SK-N-SH (cell line): ENCODE measurements around the gene EAF2. TPM values are rescaled to one million over a fixed set of nuclear protein-coding genes. Genes with fewer than 3 reads are reported as not detected.

Experiments used
- CTCF ChIA-PET: fragments of 300-600, 350-600 bp; formaldehyde crosslinking; extraction: SDS; loops from one replicate; lab custom pipeline; 2021; lab: Yijun Ruan, JAX
- POLR2A ChIA-PET: fragments of 350-600 bp; sonication (Branson Sonifier 250); formaldehyde crosslinking; extraction: SDS; loops from one replicate; lab custom pipeline; 2020; ENCODE audit warnings: antibody characterized with exemption, inconsistent platforms; lab: Yijun Ruan, JAX
- DNase-seq: peaks from one replicate; pipeline ENCODE4 v3.0.0; 2012
- H2AFZ ChIP-seq: fragments of 200-600 bp; sonication (generic); 2 replicates; pipeline ENCODE4 v1.8.1; 2016; ENCODE audit warnings: antibody characterized with exemption, mild to moderate bottlenecking, low read depth
- H3F3A ChIP-seq: fragments of 200-600 bp; sonication (generic); replicated peaks from 2 replicates; pipeline ENCODE3; 2016; ENCODE audit warnings: antibody characterized with exemption, mild to moderate bottlenecking; ENCODE audit not compliant: insufficient read depth
- H3K27ac ChIP-seq, 2 experiments: fragments of 200-500 bp in 1 of 2; fragments of 200-600 bp in 1 of 2; sonication (Bioruptor generic) in 1 of 2; sonication (generic), shearing (Covaris generic) in 1 of 2; 2 replicates each; pipeline versions ENCODE4 v1.5.1 to v1.6.1; 2014 to 2016; ENCODE audit warnings: low read depth in 2 of 2, inconsistent platforms in 1 of 2, low read length in 1 of 2, mild to moderate bottlenecking in 1 of 2, mixed read lengths in 1 of 2
- H3K27me3 ChIP-seq: fragments of 200-600 bp; sonication (generic), shearing (Covaris generic); 2 replicates; pipeline ENCODE4 v1.6.1; 2016; ENCODE audit warnings: mixed run types; ENCODE audit not compliant: insufficient read depth
- H3K36me3 ChIP-seq, 2 experiments: fragments of 200-500 bp in 1 of 2; fragments of 200-600 bp in 1 of 2; sonication (Bioruptor generic) in 1 of 2; sonication (generic) in 1 of 2; replicated peaks in 1 of 2; 2 replicates each; pipeline versions ENCODE3 to v1.5.1; 2014 to 2016; ENCODE audit warnings: low read length in 1 of 2, mild to moderate bottlenecking in 1 of 2; ENCODE audit not compliant: insufficient read depth in 2 of 2, control insufficient read depth in 1 of 2
- H3K4me1 ChIP-seq, 2 experiments: fragments of 200-500 bp in 1 of 2; fragments of 200-600 bp in 1 of 2; sonication (Bioruptor generic) in 1 of 2; sonication (generic), shearing (Covaris generic) in 1 of 2; 2 replicates each; pipeline versions ENCODE4 v1.5.1 to v1.6.1; 2014 to 2016; ENCODE audit warnings: low read depth in 1 of 2, low read length in 1 of 2, mixed run types in 1 of 2; ENCODE audit not compliant: insufficient read depth in 2 of 2, control insufficient read depth in 1 of 2
- H3K4me2 ChIP-seq: fragments of 200-600 bp; sonication (generic), shearing (Covaris generic); 2 replicates; pipeline ENCODE4 v1.6.1; 2017; ENCODE audit warnings: mixed run types
- H3K4me3 ChIP-seq, 2 experiments: fragments of 200-500 bp in 1 of 2; fragments of 200-600 bp in 1 of 2; sonication (Bioruptor generic) in 1 of 2; sonication (generic), shearing (Covaris generic) in 1 of 2; 2 replicates each; pipeline versions ENCODE4 v1.5.1 to v1.8.1; 2014 to 2016; ENCODE audit warnings: low read depth in 2 of 2, inconsistent platforms in 1 of 2, low read length in 1 of 2, mild to moderate bottlenecking in 1 of 2, mixed read lengths in 1 of 2, moderate library complexity in 1 of 2
- H3K79me2 ChIP-seq: fragments of 200-600 bp; sonication (generic); 2 replicates; pipeline ENCODE4 v1.8.1; 2017; ENCODE audit warnings: mild to moderate bottlenecking; ENCODE audit not compliant: insufficient read depth
- H3K9ac ChIP-seq: fragments of 200-600 bp; sonication (generic); 2 replicates; pipeline ENCODE4 v1.6.1; 2017; ENCODE audit warnings: mixed run types
- H3K9me2 ChIP-seq: fragments of 200-600 bp; sonication (generic); 2 replicates; pipeline ENCODE4 v1.6.1; 2017; ENCODE audit warnings: mixed run types
- H3K9me3 ChIP-seq: fragments of 200-600 bp; sonication (generic); 2 replicates; pipeline ENCODE4 v1.6.1; 2017; ENCODE audit warnings: mixed run types, mild to moderate bottlenecking, moderate library complexity
- H4K20me1 ChIP-seq: fragments of 200-600 bp; sonication (generic); 2 replicates; pipeline ENCODE4 v1.6.1; 2017; ENCODE audit warnings: mild to moderate bottlenecking, mixed run types; ENCODE audit not compliant: insufficient read depth
- CHD2 ChIP-seq: fragments of 150-350 bp; IDR thresholded peaks from 2 replicates; pipeline ENCODE4 v1.6.1; 2018; ENCODE audit warnings: low read length; ENCODE audit not compliant: partially characterized antibody
- ELF1 ChIP-seq: IDR thresholded peaks from 2 replicates; pipeline ENCODE4 v1.4.0; 2012
- EP300 ChIP-seq, 2 experiments: IDR thresholded peaks; 2 replicates each; pipeline versions ENCODE4 v1.4.0 to v1.6.1; 2012; ENCODE audit warnings: borderline replicate concordance in 1 of 2, low read depth in 1 of 2, low read length in 1 of 2
- FOXM1 ChIP-seq: IDR thresholded peaks from 2 replicates; pipeline ENCODE4 v1.4.0; 2012; ENCODE audit warnings: low read depth, mild to moderate bottlenecking
- GATA2 ChIP-seq: sonication (generic); formaldehyde crosslinking; IDR thresholded peaks from 2 replicates; pipeline ENCODE4 v1.5.0; 2020; ENCODE audit warnings: mild to moderate bottlenecking, missing genetic modification reagents
- JUND ChIP-seq: IDR thresholded peaks from 2 replicates; pipeline ENCODE4 v1.4.0; 2012
- MAX ChIP-seq: IDR thresholded peaks from 2 replicates; pipeline ENCODE4 v1.4.0; 2012; ENCODE audit warnings: low read depth
- MXI1 ChIP-seq: IDR thresholded peaks from 2 replicates; pipeline ENCODE4 v1.6.1; 2012; ENCODE audit warnings: mild to moderate bottlenecking, low read depth, low read length, improper control_type of control experiment
- PBX3 ChIP-seq: IDR thresholded peaks from 2 replicates; pipeline ENCODE4; 2012
- POLR2AphosphoS5 ChIP-seq: IDR thresholded peaks from 2 replicates; pipeline ENCODE4 v1.6.1; 2012; ENCODE audit warnings: low read depth, low read length
- RAD21 ChIP-seq: IDR thresholded peaks from 2 replicates; pipeline ENCODE4 v1.6.1; 2012; ENCODE audit warnings: mild to moderate bottlenecking, low read length
- RCOR1 ChIP-seq: fragments of 150-350 bp; IDR thresholded peaks from 2 replicates; pipeline ENCODE4 v1.6.1; 2017; ENCODE audit warnings: antibody characterized with exemption, low read length
- REST ChIP-seq: IDR thresholded peaks from 2 replicates; pipeline ENCODE4 v1.6.1; 2012; ENCODE audit warnings: mild to moderate bottlenecking, low read depth, low read length, moderate library complexity
- RFX5 ChIP-seq: IDR thresholded peaks from 2 replicates; pipeline ENCODE4 v1.6.1; 2012; ENCODE audit warnings: mild to moderate bottlenecking, improper control_type of control experiment, low read length
- RXRA ChIP-seq: IDR thresholded peaks from 2 replicates; pipeline ENCODE4 v1.4.0; 2012; ENCODE audit warnings: low read depth, mild to moderate bottlenecking, borderline replicate concordance
- SMC3 ChIP-seq: IDR thresholded peaks from 2 replicates; pipeline ENCODE4 v1.6.1; 2012; ENCODE audit warnings: low read depth, low read length, improper control_type of control experiment
- TCF12 ChIP-seq: IDR thresholded peaks from 2 replicates; pipeline ENCODE4 v1.4.0; 2012
- YY1 ChIP-seq: IDR thresholded peaks from 2 replicates; pipeline ENCODE4 v1.4.0; 2012; ENCODE audit warnings: low read depth, mild to moderate bottlenecking
- ZBTB33 ChIP-seq: IDR thresholded peaks from 2 replicates; pipeline ENCODE4 v1.4.0; 2012; ENCODE audit warnings: low read depth, borderline replicate concordance
- WGBS: methylation state at CpG from one replicate; pipeline ENCODE4 v1.1.6; 2017; ENCODE audit warnings: low lambda C conversion rate; 5-methylcytosine and 5-hydroxymethylcytosine counted together
- polyA plus RNA-seq, 3 experiments: library from polyadenylated mRNA; depleted of rRNA; stranded (reverse); fragments of >200 nt; gene quantifications; 2 replicates each; pipeline ENCODE4 v1.2.3, GENCODE V29; 2012

Gene EAF2
- polyA plus RNA-seq, 1 of the 3 experiments (the other 2 are of a cell fraction): 0.85 TPM

- TF ChIP-seq ZBTB33: no peak
Observed at GRCh38 chr3:121836064-121836463, 1.1 kb downstream of the EAF2 start (continued).

GRCh38 chr3:121836481-121836880 lies 1.5 kb downstream of the EAF2 start:
- ChIA-PET POLR2A (no interaction called here), CTCF (no interaction called here)
- H3K27me3 ChIP-seq: no peaks in the 10 kb centered on the region
- H3K9me3 ChIP-seq: no peaks in the 10 kb centered on the region
- H3K36me3 ChIP-seq: peaks cover 9% of the 10 kb centered on the region in 2 experiments
- H3K9me2 ChIP-seq: no peaks in the 10 kb centered on the region
- no peak overlapping the region for H3K9ac ChIP-seq
- H3F3A ChIP-seq: no peaks in the 10 kb centered on the region
- no peak overlapping the region for H3K4me3 ChIP-seq
- 82% methylated on average over 3 of the region's 3 CpGs for whole genome bisulfite sequencing
- no peaks in the 10 kb centered on the region for H4K20me1 ChIP-seq
- peaks cover 14% of the 10 kb centered on the region for H3K79me2 ChIP-seq
- no peak for TF ChIP-seq RCOR1
- TF ChIP-seq TCF12: no peak
- TF ChIP-seq RAD21: no peak
- no peak for TF ChIP-seq GATA2 (CRISPR knock-in tag)
- H3K27ac ChIP-seq: no peak overlapping the region
- H2AFZ ChIP-seq: no peak overlapping the region
- no peak overlapping the region for H3K4me2 ChIP-seq
- DNase-seq: no peak
- H3K4me1 ChIP-seq: peaks cover 0 to 7% of the 10 kb centered on the region in 2 experiments; a peak in 2 of 4 replicates

- Histone ChIP-seq H3K9me2 (no peaks in the 10 kb centered on the region), H3F3A (no peaks in the 10 kb centered on the region), H2AFZ (no peak overlapping the region), H3K4me2 (no peak overlapping the region), H3K27me3 (no peaks in the 10 kb centered on the region), H3K36me3 (no peaks in the 10 kb centered on the region), H3K79me2 (no peaks in the 10 kb centered on the region), H3K9me3 (no peaks in the 10 kb centered on the region), H3K4me3 (no peak overlapping the region), H3K4me1 (peaks cover 0 to 5% of the 10 kb centered on the region in 2 experiments; a peak in 2 of 4 replicates), H4K20me1 (no peaks in the 10 kb centered on the region), H3K9ac (no peak overlapping the region), H3K27ac (no peak overlapping the region)
- no peak for DNase-seq
- CTCF ChIA-PET: no interaction called here
- POLR2A ChIA-PET: no interaction called here
- WGBS: 91% methylated on average over 23 of the region's 23 CpGs
- no peak for TF ChIP-seq REST
- no peak for TF ChIP-seq SMC3
- TF ChIP-seq GATA2 (CRISPR knock-in tag): no peak
- no peak for TF ChIP-seq FOXM1
- TF ChIP-seq MXI1: no peak
- no peak for TF ChIP-seq EP300 (IDR thresholded peaks at IDR 0.05; ENCODE audit: borderline replicate concordance in 1 of 2, low read depth in 1 of 2, low read length in 1 of 2)
- no peak for TF ChIP-seq MAX
- TF ChIP-seq JUND: no peak
- TF ChIP-seq CHD2: no peak
- TF ChIP-seq PBX3: no peak
- no peak for TF ChIP-seq POLR2AphosphoS5
- TF ChIP-seq RXRA: no peak
- TF ChIP-seq ELF1: no peak
- no peak for TF ChIP-seq ZBTB33
- no peak for TF ChIP-seq YY1
- no peak for TF ChIP-seq RFX5
Observed at GRCh38 chr3:121839962-121840361, 5.0 kb downstream of the EAF2 start.
